ENCODE measurements around the gene SMDT1.
"Not testable (repeated sequence)": the region's sequence is repeated elsewhere in the genome, so short reads cannot be mapped to it uniquely, and the experiment has no call there.

SMDT1 gene

DNA sequence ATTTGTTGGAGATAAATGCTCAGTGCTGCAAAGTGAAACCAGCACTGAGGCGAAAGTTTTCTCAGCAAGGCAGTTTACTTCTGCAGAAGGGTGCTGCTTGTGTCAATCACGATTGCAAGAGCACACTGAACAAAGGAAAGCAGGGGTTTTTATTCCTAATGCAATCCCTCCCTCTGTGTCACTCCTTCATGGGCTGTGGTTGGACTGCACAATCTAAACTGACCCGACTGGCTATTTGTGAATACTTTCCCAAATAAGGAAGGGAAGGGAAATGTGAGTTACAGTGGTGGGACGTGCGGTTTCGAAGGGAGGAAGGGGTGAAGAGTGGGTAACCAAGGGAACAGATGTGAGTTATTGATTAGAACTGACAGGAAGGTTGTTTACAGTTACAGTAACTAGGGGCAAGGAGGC is 35.9 kb downstream of the SMDT1 start:
- DNase-seq = not testable (repeated sequence)

GRCh38 chr22:42116848-42117424 is 37.4 kb downstream of the SMDT1 start:
- DNase-seq = no peak

DNA sequence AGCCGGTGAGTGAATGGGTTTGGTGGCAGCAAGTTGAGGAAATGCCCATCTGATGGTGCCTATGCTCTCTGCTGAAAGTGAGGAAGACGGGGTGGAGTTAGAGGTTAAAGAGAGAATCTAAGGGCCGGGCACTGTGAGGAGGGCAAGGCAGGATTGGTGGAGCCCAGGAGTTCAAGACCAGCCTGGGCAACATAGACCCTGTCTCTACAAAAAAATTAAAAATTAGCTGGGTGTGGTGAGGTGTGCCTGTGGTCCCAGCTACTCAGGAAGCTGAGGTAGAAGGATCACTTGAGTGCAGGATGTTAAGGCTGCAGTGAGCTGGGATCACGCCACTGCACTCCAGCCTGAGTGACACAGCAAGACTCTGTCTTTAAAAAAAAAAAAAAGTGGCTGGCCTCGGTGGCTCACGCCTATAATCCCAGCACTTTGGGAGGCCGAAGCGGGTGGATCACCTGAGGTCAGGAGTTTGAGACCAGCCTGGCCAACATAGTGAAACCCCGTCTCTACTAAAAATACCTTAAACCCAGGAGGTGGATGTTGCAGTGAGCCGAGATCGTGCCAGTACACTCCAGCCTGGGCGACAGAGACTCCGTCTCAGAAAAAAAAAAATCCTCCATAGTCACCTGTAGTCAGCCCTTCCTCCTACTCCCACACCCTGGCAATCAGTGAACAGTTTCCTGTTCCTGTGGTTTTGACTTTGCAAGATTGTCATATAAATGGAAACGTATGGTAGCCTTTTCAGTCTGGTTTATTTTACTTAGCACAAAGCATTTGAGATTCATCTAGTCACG is 40.9 kb downstream of the SMDT1 start:
- DNase-seq = not testable (repeated sequence)

DNA sequence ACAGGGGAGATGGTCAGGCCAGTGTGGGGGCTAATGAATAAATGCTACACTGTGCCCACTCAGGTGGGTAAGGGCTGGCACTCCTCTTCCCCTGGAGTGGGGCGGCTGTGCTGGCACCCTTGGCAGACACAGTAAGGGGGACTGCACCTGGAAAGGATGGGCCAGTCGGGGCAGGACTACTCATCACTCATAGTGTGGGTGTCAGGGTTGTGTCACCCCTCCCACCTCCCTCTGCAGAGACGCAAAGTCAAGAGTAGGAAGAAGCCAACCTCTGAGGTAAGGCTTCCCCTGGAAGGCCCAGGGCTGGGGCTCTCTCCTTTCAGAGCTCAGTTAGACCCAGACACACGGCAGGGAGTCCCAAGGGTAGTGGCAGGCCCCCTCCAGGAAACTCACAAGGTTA is 44.0 kb downstream of the SMDT1 start:
- not testable (repeated sequence) for DNase-seq

GRCh38 chr22:42127606-42128005 is 48.1 kb downstream of the SMDT1 start:
- DNase-seq = no peak

DNA sequence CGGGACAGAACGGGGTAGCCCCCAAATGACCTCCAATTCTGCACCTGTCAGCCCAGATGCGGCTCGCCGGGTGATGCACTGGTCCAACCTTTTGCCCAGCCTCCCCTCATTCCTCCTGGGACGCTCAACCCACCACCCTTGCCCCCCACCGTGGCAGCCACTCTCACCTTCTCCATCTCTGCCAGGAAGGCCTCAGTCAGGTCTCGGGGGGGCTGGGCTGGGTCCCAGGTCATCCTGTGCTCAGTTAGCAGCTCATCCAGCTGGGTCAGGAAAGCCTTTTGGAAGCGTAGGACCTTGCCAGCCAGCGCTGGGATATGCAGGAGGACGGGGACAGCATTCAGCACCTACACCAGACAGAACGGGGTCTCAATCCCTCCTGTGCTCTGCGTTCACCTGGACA is 48.5 kb downstream of the SMDT1 start:
- DNase-seq = not testable (repeated sequence)

GRCh38 chr22:42128776-42129694 is 49.5 kb downstream of the SMDT1 start:
- not testable (repeated sequence) for DNase-seq

GRCh38 chr22:42130182-42130581 is 50.7 kb downstream of the SMDT1 start:
- DNase-seq = not testable (repeated sequence)

- not testable (repeated sequence) for DNase-seq
Observed at GRCh38 chr22:42130639-42131431, 51.3 kb downstream of the SMDT1 start, which contains the start of gene CYP2D6. Gene CYP2D6, minus strand, starts transcription at chr22:42130810. Its CDS starts 19 bp downstream, at chr22:42130791.

GRCh38 chr22:42131562-42131961 is 52.1 kb downstream of the SMDT1 start:
- no peak for DNase-seq

GRCh38 chr22:42132457-42132856 is 53.0 kb downstream of the SMDT1 start:
- no peak for DNase-seq
